ENCODE measurements around the gene CNGB1.

The CNGB1 gene

GRCh38 chr16:57916735-57917438, 54.0 kb downstream of the CNGB1 start:
- Histone ChIP-seq H3K9me2 (replicated peaks; ENCODE audit: low read depth, low read length) (no peaks in the 10 kb centered on the region), H2AFZ (ENCODE audit: low read length) (no peak overlapping the region), H3F3A (ENCODE audit: low read depth) (no peaks in the 10 kb centered on the region), H4K20me1 (ENCODE audit: insufficient read depth, low read length, poor library complexity, severe bottlenecking) (no peaks in the 10 kb centered on the region), H3K79me2 (ENCODE audit: insufficient read depth, low read length) (no peaks in the 10 kb centered on the region), H3K4me2 (ENCODE audit: low read depth, low read length, poor library complexity, severe bottlenecking) (no peak overlapping the region), H3K9me3 (ENCODE audit: insufficient read depth, low read depth, low read length) (no peaks in the 10 kb centered on the region), H3K9ac (ENCODE audit: low read depth, low read length, poor library complexity, severe bottlenecking) (no peak overlapping the region), H3K4me3 (ENCODE audit: low read length, poor library complexity, severe bottlenecking) (no peak overlapping the region), H3K27me3 (ENCODE audit: insufficient read depth, low read length, poor library complexity, severe bottlenecking) (no peaks in the 10 kb centered on the region), H3K4me1 (ENCODE audit: insufficient read depth, low read length, poor library complexity, severe bottlenecking) (peaks cover 3% of the 10 kb centered on the region), H3K36me3 (ENCODE audit: insufficient read depth, low read length) (no peaks in the 10 kb centered on the region)
- TF ChIP-seq CTCF (conservative IDR thresholded peaks at IDR 0.05; ENCODE audit: low read length) (no peak), EZH2phosphoT487 (IDR thresholded peaks at IDR 0.05; ENCODE audit: borderline replicate concordance) (no peak)

GRCh38 chr16:57915811-57916488, 55.0 kb downstream of the CNGB1 start:
- H3K36me3 ChIP-seq (ENCODE audit: insufficient read depth, low read length), result no peaks in the 10 kb centered on the region
- no peak overlapping the region for H2AFZ ChIP-seq (ENCODE audit: low read length)
- H3K4me3 ChIP-seq (ENCODE audit: low read length, poor library complexity, severe bottlenecking), result no peak overlapping the region
- TF ChIP-seq EZH2phosphoT487 (IDR thresholded peaks at IDR 0.05; ENCODE audit: borderline replicate concordance), result no peak
- no peak for TF ChIP-seq CTCF (conservative IDR thresholded peaks at IDR 0.05; ENCODE audit: low read length)
- H3F3A ChIP-seq (ENCODE audit: low read depth), result no peaks in the 10 kb centered on the region
- no peaks in the 10 kb centered on the region for H3K79me2 ChIP-seq (ENCODE audit: insufficient read depth, low read length)
- H3K9me2 ChIP-seq (replicated peaks; ENCODE audit: low read depth, low read length), result no peaks in the 10 kb centered on the region
- no peaks in the 10 kb centered on the region for H3K9me3 ChIP-seq (ENCODE audit: insufficient read depth, low read depth, low read length)
- H3K4me2 ChIP-seq (ENCODE audit: low read depth, low read length, poor library complexity, severe bottlenecking), result no peak overlapping the region
- H3K4me1 ChIP-seq (ENCODE audit: insufficient read depth, low read length, poor library complexity, severe bottlenecking), result peaks cover 3% of the 10 kb centered on the region
- H4K20me1 ChIP-seq (ENCODE audit: insufficient read depth, low read length, poor library complexity, severe bottlenecking), result no peaks in the 10 kb centered on the region
- H3K9ac ChIP-seq (ENCODE audit: low read depth, low read length, poor library complexity, severe bottlenecking), result no peak overlapping the region
- no peaks in the 10 kb centered on the region for H3K27me3 ChIP-seq (ENCODE audit: insufficient read depth, low read length, poor library complexity, severe bottlenecking)

- H3F3A ChIP-seq (ENCODE audit: low read depth), result no peaks in the 10 kb centered on the region
- no peaks in the 10 kb centered on the region for H4K20me1 ChIP-seq (ENCODE audit: insufficient read depth, low read length, poor library complexity, severe bottlenecking)
- no peak overlapping the region for H3K9ac ChIP-seq (ENCODE audit: low read depth, low read length, poor library complexity, severe bottlenecking)
- H3K9me3 ChIP-seq (ENCODE audit: insufficient read depth, low read depth, low read length), result no peaks in the 10 kb centered on the region
- H3K79me2 ChIP-seq (ENCODE audit: insufficient read depth, low read length), result no peaks in the 10 kb centered on the region
- H3K4me1 ChIP-seq (ENCODE audit: insufficient read depth, low read length, poor library complexity, severe bottlenecking), result peaks cover 3% of the 10 kb centered on the region
- H2AFZ ChIP-seq (ENCODE audit: low read length), result no peak overlapping the region
- TF ChIP-seq CTCF (conservative IDR thresholded peaks at IDR 0.05; ENCODE audit: low read length) (no peak), EZH2phosphoT487 (IDR thresholded peaks at IDR 0.05; ENCODE audit: borderline replicate concordance) (no peak)
- H3K9me2 ChIP-seq (replicated peaks; ENCODE audit: low read depth, low read length), result no peaks in the 10 kb centered on the region
- H3K27me3 ChIP-seq (ENCODE audit: insufficient read depth, low read length, poor library complexity, severe bottlenecking), result no peaks in the 10 kb centered on the region
- no peak overlapping the region for H3K4me2 ChIP-seq (ENCODE audit: low read depth, low read length, poor library complexity, severe bottlenecking)
- no peaks in the 10 kb centered on the region for H3K36me3 ChIP-seq (ENCODE audit: insufficient read depth, low read length)
- H3K4me3 ChIP-seq (ENCODE audit: low read length, poor library complexity, severe bottlenecking), result no peak overlapping the region
Measured at GRCh38 chr16:57915267-57915666, 55.7 kb downstream of the CNGB1 start.

All from Loucy (cell line).